SK-N-SH (cell line): ENCODE results near the gene NDP. TPM values are rescaled to one million over a fixed set of nuclear protein-coding genes. Genes with fewer than 3 reads are reported as not detected.

Source experiments
- CTCF ChIA-PET: fragments of 300-600, 350-600 bp; formaldehyde crosslinking; extraction: SDS; loops from one replicate; lab custom pipeline; 2021; lab: Yijun Ruan, JAX
- POLR2A ChIA-PET: fragments of 350-600 bp; sonication (Branson Sonifier 250); formaldehyde crosslinking; extraction: SDS; loops from one replicate; lab custom pipeline; 2020; ENCODE audit warnings: antibody characterized with exemption, inconsistent platforms; lab: Yijun Ruan, JAX
- DNase-seq: peaks from one replicate; pipeline ENCODE4 v3.0.0; 2012
- H2AFZ ChIP-seq: fragments of 200-600 bp; sonication (generic); 2 replicates; pipeline ENCODE4 v1.8.1; 2016; ENCODE audit warnings: antibody characterized with exemption, mild to moderate bottlenecking, low read depth
- H3F3A ChIP-seq: fragments of 200-600 bp; sonication (generic); replicated peaks from 2 replicates; pipeline ENCODE3; 2016; ENCODE audit warnings: antibody characterized with exemption, mild to moderate bottlenecking; ENCODE audit not compliant: insufficient read depth
- H3K27ac ChIP-seq, 2 experiments: fragments of 200-500 bp in 1 of 2; fragments of 200-600 bp in 1 of 2; sonication (Bioruptor generic) in 1 of 2; sonication (generic), shearing (Covaris generic) in 1 of 2; 2 replicates each; pipeline versions ENCODE4 v1.5.1 to v1.6.1; 2014 to 2016; ENCODE audit warnings: low read depth in 2 of 2, inconsistent platforms in 1 of 2, low read length in 1 of 2, mild to moderate bottlenecking in 1 of 2, mixed read lengths in 1 of 2
- H3K27me3 ChIP-seq: fragments of 200-600 bp; sonication (generic), shearing (Covaris generic); 2 replicates; pipeline ENCODE4 v1.6.1; 2016; ENCODE audit warnings: mixed run types; ENCODE audit not compliant: insufficient read depth
- H3K36me3 ChIP-seq, 2 experiments: fragments of 200-500 bp in 1 of 2; fragments of 200-600 bp in 1 of 2; sonication (Bioruptor generic) in 1 of 2; sonication (generic) in 1 of 2; replicated peaks in 1 of 2; 2 replicates each; pipeline versions ENCODE3 to v1.5.1; 2014 to 2016; ENCODE audit warnings: low read length in 1 of 2, mild to moderate bottlenecking in 1 of 2; ENCODE audit not compliant: insufficient read depth in 2 of 2, control insufficient read depth in 1 of 2
- H3K4me1 ChIP-seq, 2 experiments: fragments of 200-500 bp in 1 of 2; fragments of 200-600 bp in 1 of 2; sonication (Bioruptor generic) in 1 of 2; sonication (generic), shearing (Covaris generic) in 1 of 2; 2 replicates each; pipeline versions ENCODE4 v1.5.1 to v1.6.1; 2014 to 2016; ENCODE audit warnings: low read depth in 1 of 2, low read length in 1 of 2, mixed run types in 1 of 2; ENCODE audit not compliant: insufficient read depth in 2 of 2, control insufficient read depth in 1 of 2
- H3K4me2 ChIP-seq: fragments of 200-600 bp; sonication (generic), shearing (Covaris generic); 2 replicates; pipeline ENCODE4 v1.6.1; 2017; ENCODE audit warnings: mixed run types
- H3K4me3 ChIP-seq, 2 experiments: fragments of 200-500 bp in 1 of 2; fragments of 200-600 bp in 1 of 2; sonication (Bioruptor generic) in 1 of 2; sonication (generic), shearing (Covaris generic) in 1 of 2; 2 replicates each; pipeline versions ENCODE4 v1.5.1 to v1.8.1; 2014 to 2016; ENCODE audit warnings: low read depth in 2 of 2, inconsistent platforms in 1 of 2, low read length in 1 of 2, mild to moderate bottlenecking in 1 of 2, mixed read lengths in 1 of 2, moderate library complexity in 1 of 2
- H3K79me2 ChIP-seq: fragments of 200-600 bp; sonication (generic); 2 replicates; pipeline ENCODE4 v1.8.1; 2017; ENCODE audit warnings: mild to moderate bottlenecking; ENCODE audit not compliant: insufficient read depth
- H3K9ac ChIP-seq: fragments of 200-600 bp; sonication (generic); 2 replicates; pipeline ENCODE4 v1.6.1; 2017; ENCODE audit warnings: mixed run types
- H3K9me2 ChIP-seq: fragments of 200-600 bp; sonication (generic); 2 replicates; pipeline ENCODE4 v1.6.1; 2017; ENCODE audit warnings: mixed run types
- H3K9me3 ChIP-seq: fragments of 200-600 bp; sonication (generic); 2 replicates; pipeline ENCODE4 v1.6.1; 2017; ENCODE audit warnings: mixed run types, mild to moderate bottlenecking, moderate library complexity
- H4K20me1 ChIP-seq: fragments of 200-600 bp; sonication (generic); 2 replicates; pipeline ENCODE4 v1.6.1; 2017; ENCODE audit warnings: mild to moderate bottlenecking, mixed run types; ENCODE audit not compliant: insufficient read depth
- EP300 ChIP-seq, 2 experiments: IDR thresholded peaks; 2 replicates each; pipeline versions ENCODE4 v1.4.0 to v1.6.1; 2012; ENCODE audit warnings: borderline replicate concordance in 1 of 2, low read depth in 1 of 2, low read length in 1 of 2
- FOSL2 ChIP-seq: IDR thresholded peaks from 2 replicates; pipeline ENCODE4 v1.4.0; 2012; ENCODE audit warnings: low read depth, mild to moderate bottlenecking, moderate library complexity, borderline replicate concordance
- FOXM1 ChIP-seq: IDR thresholded peaks from 2 replicates; pipeline ENCODE4 v1.4.0; 2012; ENCODE audit warnings: low read depth, mild to moderate bottlenecking
- GATA2 ChIP-seq: sonication (generic); formaldehyde crosslinking; IDR thresholded peaks from 2 replicates; pipeline ENCODE4 v1.5.0; 2020; ENCODE audit warnings: mild to moderate bottlenecking, missing genetic modification reagents
- IRF3 ChIP-seq: fragments of 150-350 bp; IDR thresholded peaks from 2 replicates; pipeline ENCODE4 v1.6.1; 2016; ENCODE audit warnings: mild to moderate bottlenecking, low read depth, low read length
- JUND ChIP-seq: IDR thresholded peaks from 2 replicates; pipeline ENCODE4 v1.4.0; 2012
- MEF2A ChIP-seq: IDR thresholded peaks from 2 replicates; pipeline ENCODE4 v1.4.0; 2012; ENCODE audit warnings: low read depth, borderline replicate concordance
- MXI1 ChIP-seq: IDR thresholded peaks from 2 replicates; pipeline ENCODE4 v1.6.1; 2012; ENCODE audit warnings: mild to moderate bottlenecking, low read depth, low read length, improper control_type of control experiment
- NFIC ChIP-seq: IDR thresholded peaks from 2 replicates; pipeline ENCODE4 v1.4.0; 2012; ENCODE audit warnings: borderline replicate concordance
- POLR2AphosphoS5 ChIP-seq: IDR thresholded peaks from 2 replicates; pipeline ENCODE4 v1.6.1; 2012; ENCODE audit warnings: low read depth, low read length
- RAD21 ChIP-seq: IDR thresholded peaks from 2 replicates; pipeline ENCODE4 v1.6.1; 2012; ENCODE audit warnings: mild to moderate bottlenecking, low read length
- REST ChIP-seq: IDR thresholded peaks from 2 replicates; pipeline ENCODE4 v1.6.1; 2012; ENCODE audit warnings: mild to moderate bottlenecking, low read depth, low read length, moderate library complexity
- RFX5 ChIP-seq: IDR thresholded peaks from 2 replicates; pipeline ENCODE4 v1.6.1; 2012; ENCODE audit warnings: mild to moderate bottlenecking, improper control_type of control experiment, low read length
- SMC3 ChIP-seq: IDR thresholded peaks from 2 replicates; pipeline ENCODE4 v1.6.1; 2012; ENCODE audit warnings: low read depth, low read length, improper control_type of control experiment
- YY1 ChIP-seq: IDR thresholded peaks from 2 replicates; pipeline ENCODE4 v1.4.0; 2012; ENCODE audit warnings: low read depth, mild to moderate bottlenecking
- WGBS: methylation state at CpG from one replicate; pipeline ENCODE4 v1.1.6; 2017; ENCODE audit warnings: low lambda C conversion rate; 5-methylcytosine and 5-hydroxymethylcytosine counted together
- polyA plus RNA-seq, 3 experiments: library from polyadenylated mRNA; depleted of rRNA; stranded (reverse); fragments of >200 nt; gene quantifications; 2 replicates each; pipeline ENCODE4 v1.2.3, GENCODE V29; 2012
- TF ChIP-seq, protein P1 (sequence below): fragments of 150-350 bp; IDR thresholded peaks from 2 replicates; pipeline ENCODE4 v1.6.1; 2017; ENCODE audit warnings: antibody characterized with exemption, low read length, low read depth, borderline replicate concordance
- TF ChIP-seq, protein P2 (sequence below): IDR thresholded peaks from 2 replicates; pipeline ENCODE4 v1.4.0; 2012; ENCODE audit warnings: low read depth, borderline replicate concordance

The NDP gene
- polyA plus RNA-seq, 1 of the 3 experiments (the other 2 are of a cell fraction): 0.16 TPM

GRCh38 chrX:44012484-44013096 is 39.4 kb upstream of the NDP start (continued):
- TF ChIP-seq REST (no peak), GATA2 (CRISPR knock-in tag) (no peak), RAD21 (no peak), FOXM1 (peak; percentile 54; the same call in 1 of the 2 replicates), EP300 (IDR thresholded peaks at IDR 0.05; ENCODE audit: borderline replicate concordance in 1 of 2, low read depth in 1 of 2, low read length in 1 of 2) (peak in 1 of 2 experiments; percentile 95; a peak in 2 of 4 replicates), NFIC (peak; percentile 97)
- TF ChIP-seq, protein P1, sequence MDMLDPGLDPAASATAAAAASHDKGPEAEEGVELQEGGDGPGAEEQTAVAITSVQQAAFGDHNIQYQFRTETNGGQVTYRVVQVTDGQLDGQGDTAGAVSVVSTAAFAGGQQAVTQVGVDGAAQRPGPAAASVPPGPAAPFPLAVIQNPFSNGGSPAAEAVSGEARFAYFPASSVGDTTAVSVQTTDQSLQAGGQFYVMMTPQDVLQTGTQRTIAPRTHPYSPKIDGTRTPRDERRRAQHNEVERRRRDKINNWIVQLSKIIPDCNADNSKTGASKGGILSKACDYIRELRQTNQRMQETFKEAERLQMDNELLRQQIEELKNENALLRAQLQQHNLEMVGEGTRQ: no peak

- H3K36me3 ChIP-seq: no peaks in the 10 kb centered on the region
- no peak for DNase-seq
- no peak overlapping the region for H3K4me3 ChIP-seq
- no peaks in the 10 kb centered on the region for H3K79me2 ChIP-seq
- H3F3A ChIP-seq: peaks cover 12% of the 10 kb centered on the region
- no peaks in the 10 kb centered on the region for H3K27me3 ChIP-seq
- no peak overlapping the region for H3K4me2 ChIP-seq
- peak overlapping the region in 1 of 2 experiments; percentile 75; a peak in 2 of 4 replicates for H3K27ac ChIP-seq
- no peaks in the 10 kb centered on the region; the same call in 1 of the 2 replicates for H3K9me3 ChIP-seq
- ChIA-PET POLR2A (no interaction called here), CTCF (no interaction called here)
- no peaks in the 10 kb centered on the region for H3K9me2 ChIP-seq
- 41% methylated on average over 3 of the region's 3 CpGs for WGBS
- no peaks in the 10 kb centered on the region for H4K20me1 ChIP-seq
- H3K4me1 ChIP-seq: peaks cover 0 to 9% of the 10 kb centered on the region in 2 experiments; a peak in 2 of 4 replicates
- H3K9ac ChIP-seq: no peak overlapping the region
- H2AFZ ChIP-seq: no peak overlapping the region
- no peak for TF ChIP-seq POLR2AphosphoS5
- no peak for TF ChIP-seq RAD21
- TF ChIP-seq YY1: no peak
- TF ChIP-seq RFX5: no peak
- no peak for TF ChIP-seq IRF3
- TF ChIP-seq FOXM1: no peak
- TF ChIP-seq SMC3: no peak
- TF ChIP-seq JUND: no peak
- no peak for TF ChIP-seq MXI1
- TF ChIP-seq, protein P1: no peak
- TF ChIP-seq MEF2A: no peak
- no peak for TF ChIP-seq NFIC
- no peak for TF ChIP-seq FOSL2
- TF ChIP-seq REST: no peak
- TF ChIP-seq, protein P2, sequence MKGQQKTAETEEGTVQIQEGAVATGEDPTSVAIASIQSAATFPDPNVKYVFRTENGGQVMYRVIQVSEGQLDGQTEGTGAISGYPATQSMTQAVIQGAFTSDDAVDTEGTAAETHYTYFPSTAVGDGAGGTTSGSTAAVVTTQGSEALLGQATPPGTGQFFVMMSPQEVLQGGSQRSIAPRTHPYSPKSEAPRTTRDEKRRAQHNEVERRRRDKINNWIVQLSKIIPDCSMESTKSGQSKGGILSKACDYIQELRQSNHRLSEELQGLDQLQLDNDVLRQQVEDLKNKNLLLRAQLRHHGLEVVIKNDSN: no peak
- TF ChIP-seq EP300 (IDR thresholded peaks at IDR 0.05; ENCODE audit: borderline replicate concordance in 1 of 2, low read depth in 1 of 2, low read length in 1 of 2): no peak
These were observed 38.3 kb upstream of the NDP start for GRCh38 chrX:44011506-44011905.
